ENCODE measurements around the gene LMBR1. TPM values are rescaled to one million over a fixed set of nuclear protein-coding genes. Genes with fewer than 3 reads are reported as not detected.

Gene LMBR1
- total RNA-seq, 4 donors from 2014 or later = 38.0 to 81.3 (median 56.4) TPM

DNA sequence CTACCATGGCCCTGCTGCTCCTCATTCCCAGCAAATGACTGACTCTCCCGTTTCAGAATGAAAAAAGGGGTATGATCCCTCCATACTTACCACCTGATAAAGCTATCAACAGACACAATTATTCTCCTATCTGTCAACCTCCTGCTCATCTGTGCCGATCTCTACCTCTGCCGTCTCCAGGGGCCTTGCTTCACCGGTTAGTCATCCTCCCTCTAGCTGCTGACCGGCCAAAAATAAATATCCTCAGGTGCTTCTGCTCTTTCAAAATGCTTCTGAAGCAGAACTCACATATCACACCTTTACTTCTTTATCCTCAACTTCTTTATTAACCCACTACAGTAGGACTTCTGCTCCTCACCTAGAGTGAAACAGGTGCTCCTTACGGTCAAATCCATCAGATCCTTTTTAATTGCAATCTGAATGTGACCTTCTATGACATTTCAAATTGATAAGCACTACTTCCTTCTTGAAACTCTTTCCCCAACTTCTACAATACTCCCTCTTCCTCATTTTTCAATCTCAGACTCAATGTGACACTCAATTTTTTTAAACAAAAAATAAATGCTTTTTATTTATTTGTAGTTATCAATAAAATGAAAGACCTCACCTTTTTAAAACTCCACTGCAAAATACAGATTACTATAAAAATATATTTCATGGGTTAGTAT is 63.2 kb downstream of the LMBR1 start:
- Histone ChIP-seq H3K9me3 (no peaks in the 10 kb centered on the region), H3K4me3 (no peak overlapping the region), H3K4me1 (no peaks in the 10 kb centered on the region), H3K27ac (replicated peaks in 1 of 4) (no peak overlapping the region), H3K27me3 (no peaks in the 10 kb centered on the region), H3K36me3 (peaks cover 0 to 46% (median 8%) of the 10 kb centered on the region in 4 donors)
- no peak for TF ChIP-seq POLR2A (IDR thresholded peaks at IDR 0.05; ENCODE audit: low read depth)
- TF ChIP-seq, protein P1, sequence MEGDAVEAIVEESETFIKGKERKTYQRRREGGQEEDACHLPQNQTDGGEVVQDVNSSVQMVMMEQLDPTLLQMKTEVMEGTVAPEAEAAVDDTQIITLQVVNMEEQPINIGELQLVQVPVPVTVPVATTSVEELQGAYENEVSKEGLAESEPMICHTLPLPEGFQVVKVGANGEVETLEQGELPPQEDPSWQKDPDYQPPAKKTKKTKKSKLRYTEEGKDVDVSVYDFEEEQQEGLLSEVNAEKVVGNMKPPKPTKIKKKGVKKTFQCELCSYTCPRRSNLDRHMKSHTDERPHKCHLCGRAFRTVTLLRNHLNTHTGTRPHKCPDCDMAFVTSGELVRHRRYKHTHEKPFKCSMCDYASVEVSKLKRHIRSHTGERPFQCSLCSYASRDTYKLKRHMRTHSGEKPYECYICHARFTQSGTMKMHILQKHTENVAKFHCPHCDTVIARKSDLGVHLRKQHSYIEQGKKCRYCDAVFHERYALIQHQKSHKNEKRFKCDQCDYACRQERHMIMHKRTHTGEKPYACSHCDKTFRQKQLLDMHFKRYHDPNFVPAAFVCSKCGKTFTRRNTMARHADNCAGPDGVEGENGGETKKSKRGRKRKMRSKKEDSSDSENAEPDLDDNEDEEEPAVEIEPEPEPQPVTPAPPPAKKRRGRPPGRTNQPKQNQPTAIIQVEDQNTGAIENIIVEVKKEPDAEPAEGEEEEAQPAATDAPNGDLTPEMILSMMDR (IDR thresholded peaks at IDR 0.05) = no peak
- no peak for DNase-seq (ENCODE audit: extremely low spot score)
- WGBS = 88% methylated on average over 6 of the region's 6 CpGs
- intact Hi-C loops (cut with DNase I) = no loop called here

DNA sequence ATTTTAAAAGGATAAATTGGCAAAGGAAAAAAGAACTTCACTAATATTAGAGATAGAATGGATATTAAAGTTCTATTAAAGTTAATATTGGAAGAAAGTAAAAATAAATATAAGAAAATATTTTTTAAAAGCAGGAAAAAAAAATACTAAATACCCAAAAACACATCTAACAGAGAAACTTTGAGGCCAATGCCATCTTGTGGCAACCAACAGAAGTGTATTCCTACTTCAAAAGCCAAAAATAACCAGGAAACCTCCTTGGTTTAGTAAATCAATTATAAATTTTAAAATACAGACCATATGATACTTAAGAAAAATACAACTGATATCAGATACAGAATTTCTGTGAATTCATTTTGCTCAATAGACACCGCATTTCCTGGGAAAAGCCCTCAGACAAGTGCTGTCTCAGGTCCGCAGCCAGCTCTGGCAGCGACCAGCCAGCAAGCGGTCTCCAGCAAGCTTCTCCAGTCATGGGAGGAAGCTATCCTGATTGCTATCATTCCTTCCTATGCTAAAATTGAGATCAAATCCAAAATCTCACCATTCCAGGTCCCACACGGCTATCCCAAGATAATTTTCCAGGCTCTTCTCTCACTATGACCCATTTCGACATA is 65.3 kb downstream of the LMBR1 start:
- Histone ChIP-seq H3K4me3 (no peak overlapping the region), H3K36me3 (peaks cover 0 to 34% (median 4%) of the 10 kb centered on the region in 4 donors), H3K9me3 (no peaks in the 10 kb centered on the region), H3K27me3 (no peaks in the 10 kb centered on the region), H3K4me1 (no peaks in the 10 kb centered on the region), H3K27ac (replicated peaks in 1 of 4) (no peak overlapping the region)
- intact Hi-C loops (cut with DNase I) = no loop called here
- no peak for DNase-seq (ENCODE audit: extremely low spot score)
- 91% methylated on average over 6 of the region's 6 CpGs for WGBS
- TF ChIP-seq, protein P1 (IDR thresholded peaks at IDR 0.05) = peak in 2 of 3 experiments; percentile 27 to 44
- no peak for TF ChIP-seq POLR2AphosphoS5 (IDR thresholded peaks at IDR 0.05)

DNA sequence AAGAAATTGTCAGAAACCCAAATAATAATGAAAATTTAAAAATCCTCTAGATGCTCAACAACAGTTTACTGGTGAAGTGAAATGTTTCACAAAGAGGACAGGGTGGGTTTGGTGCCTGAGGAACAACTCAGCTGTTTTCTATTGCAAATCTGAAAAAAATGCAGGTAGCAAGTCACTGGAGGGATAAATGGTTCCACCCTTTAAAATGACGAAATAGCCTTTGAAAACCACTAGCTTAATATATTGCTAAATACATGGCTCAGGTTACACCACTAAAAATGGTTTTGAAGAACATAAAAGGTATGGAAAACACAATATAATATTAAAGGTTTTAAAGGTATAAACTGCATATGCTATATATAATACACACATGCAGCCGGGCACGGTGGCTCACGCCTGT is 69.5 kb downstream of the LMBR1 start:
- intact Hi-C loops (cut with DNase I) = no loop called here

DNA sequence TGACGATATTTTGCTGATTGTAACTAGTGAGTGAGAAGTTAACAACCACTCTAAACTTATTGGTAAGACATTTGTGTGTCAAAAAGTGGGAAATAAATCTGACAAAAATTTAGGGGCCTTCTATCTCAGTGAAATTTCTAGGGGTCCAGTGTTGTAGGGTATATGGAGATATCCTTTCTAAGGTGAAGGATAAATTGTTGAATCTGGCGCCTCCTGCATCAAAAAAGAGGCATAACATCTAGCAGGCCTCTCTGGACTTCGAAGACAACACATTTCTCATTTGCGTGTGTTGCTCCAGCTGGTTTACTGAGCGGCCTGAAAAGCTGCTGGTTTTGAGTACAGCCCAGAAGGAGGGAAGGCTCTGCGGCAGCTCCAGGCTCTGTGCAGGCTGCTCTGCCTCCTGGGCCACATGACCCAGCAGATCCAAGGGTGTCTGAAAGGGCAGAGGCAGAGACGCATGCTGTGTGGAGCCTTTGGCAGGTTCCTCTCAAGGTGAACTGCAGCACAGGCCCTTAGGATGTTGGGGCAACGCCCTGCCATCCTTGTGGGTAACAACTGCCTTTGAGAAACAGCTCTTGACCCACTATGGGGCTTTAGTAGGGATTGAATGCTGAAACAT is 72.4 kb downstream of the LMBR1 start:
- no peaks in the 10 kb centered on the region for H3K9me3 ChIP-seq
- H3K27me3 ChIP-seq = no peaks in the 10 kb centered on the region
- TF ChIP-seq POLR2A (IDR thresholded peaks at IDR 0.05; ENCODE audit: low read depth) = no peak
- no peak for TF ChIP-seq POLR2AphosphoS5 (IDR thresholded peaks at IDR 0.05)
- TF ChIP-seq, protein P1 (IDR thresholded peaks at IDR 0.05) = no peak
- TF ChIP-seq EP300 (IDR thresholded peaks at IDR 0.05) = no peak
- WGBS = 98% methylated on average over 8 of the region's 8 CpGs
- DNase-seq (ENCODE audit: extremely low spot score) = no peak
- H3K27ac ChIP-seq (replicated peaks in 1 of 4) = no peak overlapping the region
- no peak overlapping the region for H3K4me3 ChIP-seq
- peaks cover 0 to 35% (median 11%) of the 10 kb centered on the region in 4 donors for H3K36me3 ChIP-seq
- H3K4me1 ChIP-seq = no peaks in the 10 kb centered on the region
- intact Hi-C loops (cut with DNase I) = no loop called here

More for the DNA sequence above, 69.5 kb downstream of the LMBR1 start:
- H3K27ac ChIP-seq (replicated peaks in 1 of 4) = no peak overlapping the region
- H3K9me3 ChIP-seq = no peaks in the 10 kb centered on the region
- WGBS = 94% methylated on average over 4 of the region's 4 CpGs
- H3K27me3 ChIP-seq = no peaks in the 10 kb centered on the region
- H3K4me3 ChIP-seq = no peak overlapping the region
- H3K36me3 ChIP-seq = peaks cover 0 to 29% (median 14%) of the 10 kb centered on the region in 4 donors
- no peaks in the 10 kb centered on the region for H3K4me1 ChIP-seq
- no peak for DNase-seq (ENCODE audit: extremely low spot score)
- TF ChIP-seq POLR2A (IDR thresholded peaks at IDR 0.05; ENCODE audit: low read depth) (no peak), POLR2AphosphoS5 (IDR thresholded peaks at IDR 0.05) (no peak), EP300 (IDR thresholded peaks at IDR 0.05) (no peak)
- TF ChIP-seq, protein P1 (IDR thresholded peaks at IDR 0.05) = no peak
